VCaP (cell line): ENCODE data around the gene PHLDA2.

Experiments
- H3K27ac ChIP-seq: fragments of 450-650 bp; 2 replicates; pipeline ENCODE4 v1.5.1; 2017
- CTCF ChIP-seq: fragments of 450-650 bp; conservative IDR thresholded peaks from 2 replicates; pipeline ENCODE4 v1.5.1; 2017; ENCODE audit warnings: mild to moderate bottlenecking, moderate library complexity

PHLDA2 gene

DNA sequence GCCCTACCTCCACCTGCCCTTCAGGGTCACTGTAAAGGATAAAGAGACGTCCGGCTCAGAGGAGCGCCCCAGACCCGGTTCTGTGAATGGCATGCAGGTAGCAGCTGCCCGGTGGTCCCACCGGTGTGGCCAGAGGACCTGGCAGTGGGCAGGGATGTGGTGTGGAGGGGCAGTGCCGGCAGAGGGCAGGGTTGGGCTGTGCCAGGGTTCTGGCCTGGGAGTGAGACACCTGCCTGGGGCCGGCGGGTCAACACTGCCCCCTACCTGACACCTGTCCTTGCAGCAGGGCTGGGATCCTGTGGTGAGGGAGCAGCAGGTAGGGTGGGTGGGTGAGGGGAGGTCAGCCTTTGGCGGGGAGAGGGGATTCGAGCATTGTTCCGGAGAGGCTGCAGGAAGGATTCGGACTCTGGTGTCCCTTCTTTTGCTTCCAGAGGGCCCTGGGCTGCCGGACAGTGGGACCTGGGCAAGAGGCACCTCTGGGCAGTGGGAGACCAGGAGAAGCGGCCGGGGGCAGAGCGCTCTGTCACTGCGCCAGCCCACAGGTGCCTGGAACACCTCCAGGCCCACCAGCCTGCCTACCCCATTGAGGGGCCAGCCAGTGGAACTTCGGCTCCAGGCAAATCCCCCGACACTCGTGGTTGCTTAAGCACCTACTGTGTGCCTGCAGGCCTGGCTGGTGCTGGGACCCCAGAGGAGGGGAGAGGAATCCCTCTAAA lies 1.6 kb upstream of the PHLDA2 start:
- peak overlapping the region; percentile 86 for H3K27ac ChIP-seq
- peak; percentile 98 for TF ChIP-seq CTCF

GRCh38 chr11:2929950-2930703 lies 907 bp upstream of the PHLDA2 start:
- no peak for TF ChIP-seq CTCF
- peak overlapping the region; percentile 86 for H3K27ac ChIP-seq

DNA sequence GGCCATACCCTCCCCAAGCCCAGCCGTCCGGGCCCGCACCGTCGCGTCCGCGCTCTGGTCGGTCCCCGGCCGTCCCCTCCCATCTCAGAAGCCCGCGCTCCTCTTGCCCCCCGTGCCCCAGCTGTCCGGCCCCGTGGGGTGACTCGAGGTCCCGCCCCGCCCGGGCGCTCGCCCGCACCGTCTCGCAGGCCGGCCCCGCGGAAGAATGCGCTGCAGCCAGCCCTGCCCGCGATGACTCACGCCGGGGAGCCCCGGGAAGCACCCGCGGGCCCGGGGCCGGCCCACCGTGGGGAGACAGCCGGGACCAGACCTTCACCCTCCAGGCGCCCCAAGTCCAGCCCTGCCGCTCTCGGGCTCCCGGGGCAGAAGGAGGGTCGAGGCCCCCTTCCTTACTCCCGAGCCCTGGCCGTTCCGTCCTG lies 320 bp upstream of the PHLDA2 start:
- TF ChIP-seq CTCF, result no peak
- peak overlapping the region; percentile 86 for H3K27ac ChIP-seq

DNA sequence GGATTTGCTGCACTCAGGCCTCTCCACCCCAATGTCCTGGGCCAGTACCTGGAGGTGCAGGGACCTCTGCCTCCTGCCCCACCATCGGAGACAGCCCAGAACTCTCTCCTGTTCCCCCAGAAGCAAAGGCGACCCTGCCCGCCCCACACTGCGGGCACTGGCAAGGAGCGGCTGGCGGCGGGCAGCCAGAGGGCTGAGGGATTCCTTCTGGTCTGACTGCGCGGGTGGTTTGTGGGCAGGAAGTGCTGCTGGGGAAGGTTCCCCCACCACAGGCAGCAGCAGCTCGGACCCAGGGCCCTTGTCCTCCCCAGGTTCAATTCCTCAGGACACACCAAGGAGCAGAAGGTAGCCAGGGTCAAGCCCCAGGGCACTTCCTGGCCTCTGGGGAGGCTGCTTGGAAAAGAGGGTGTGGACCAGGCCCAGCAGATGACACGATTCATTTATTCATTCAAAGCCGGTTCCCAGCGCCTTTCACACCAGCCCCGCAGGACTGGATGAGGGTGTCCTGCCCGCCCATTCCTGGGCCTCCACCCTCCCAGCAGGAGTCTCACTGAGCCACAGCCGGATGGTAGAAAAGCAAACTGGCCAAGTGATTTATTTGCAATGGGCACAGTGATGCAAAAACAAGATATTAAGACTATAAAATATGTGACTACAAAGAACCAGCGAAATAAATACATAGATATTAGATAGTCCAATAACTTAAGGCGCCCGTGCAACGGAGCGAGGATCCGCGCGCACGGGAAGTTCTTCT lies 1.2 kb downstream of the PHLDA2 start:
- peak overlapping the region; percentile 86 for H3K27ac ChIP-seq
- no peak for TF ChIP-seq CTCF

DNA sequence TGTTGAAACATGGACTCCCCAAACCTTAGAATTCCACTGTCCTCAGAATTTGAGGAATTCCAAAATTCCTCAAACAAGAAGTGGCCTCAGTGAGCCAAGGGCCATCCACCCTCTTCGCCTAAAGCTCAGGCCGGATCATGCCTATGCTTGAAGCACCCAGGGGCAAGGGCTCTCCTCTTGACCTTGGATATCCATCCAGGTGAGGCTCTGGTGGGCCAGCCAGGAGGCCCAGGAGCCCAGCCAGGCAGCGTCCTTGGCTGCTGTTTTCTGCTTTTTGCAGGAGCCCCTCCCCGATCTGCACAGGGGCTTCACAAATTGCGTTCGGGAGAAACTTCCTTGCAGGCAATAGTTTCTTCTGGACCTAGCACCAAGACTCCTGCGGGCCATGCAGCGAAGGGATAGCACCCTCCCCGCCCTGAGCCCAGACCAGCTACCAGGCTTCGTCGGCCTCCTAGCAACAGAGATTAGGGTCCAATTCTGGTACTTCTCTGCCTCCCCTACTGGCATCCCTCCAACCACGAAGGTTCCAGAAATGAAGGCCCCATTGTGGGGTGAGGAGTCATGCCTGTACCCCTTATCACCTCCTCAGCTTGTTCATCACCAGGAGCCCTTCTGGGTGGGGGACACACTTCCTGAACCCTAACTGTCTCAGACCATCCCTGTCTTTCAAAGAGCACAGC lies 2.0 kb downstream of the PHLDA2 start:
- peak overlapping the region; percentile 86 for H3K27ac ChIP-seq
- no peak for TF ChIP-seq CTCF

- no peak for TF ChIP-seq CTCF
These were observed 2.6 kb downstream of the PHLDA2 start for GRCh38 chr11:2926611-2927051.

More at GRCh38 chr11:2926611-2927051, 2.6 kb downstream of the PHLDA2 start:
- H3K27ac ChIP-seq, result no peak overlapping the region
